GM21717 (cell line): ENCODE data around the gene RYR2.

ENCODE experiments used
- ATAC-seq: cut with Tn5 transposase; IDR thresholded peaks from one replicate; pipeline ENCODE4 v1.9.1; 2021; ENCODE audit warnings: mild to moderate bottlenecking, moderate library complexity; ENCODE audit not compliant: unreplicated experiment

RYR2 gene

DNA sequence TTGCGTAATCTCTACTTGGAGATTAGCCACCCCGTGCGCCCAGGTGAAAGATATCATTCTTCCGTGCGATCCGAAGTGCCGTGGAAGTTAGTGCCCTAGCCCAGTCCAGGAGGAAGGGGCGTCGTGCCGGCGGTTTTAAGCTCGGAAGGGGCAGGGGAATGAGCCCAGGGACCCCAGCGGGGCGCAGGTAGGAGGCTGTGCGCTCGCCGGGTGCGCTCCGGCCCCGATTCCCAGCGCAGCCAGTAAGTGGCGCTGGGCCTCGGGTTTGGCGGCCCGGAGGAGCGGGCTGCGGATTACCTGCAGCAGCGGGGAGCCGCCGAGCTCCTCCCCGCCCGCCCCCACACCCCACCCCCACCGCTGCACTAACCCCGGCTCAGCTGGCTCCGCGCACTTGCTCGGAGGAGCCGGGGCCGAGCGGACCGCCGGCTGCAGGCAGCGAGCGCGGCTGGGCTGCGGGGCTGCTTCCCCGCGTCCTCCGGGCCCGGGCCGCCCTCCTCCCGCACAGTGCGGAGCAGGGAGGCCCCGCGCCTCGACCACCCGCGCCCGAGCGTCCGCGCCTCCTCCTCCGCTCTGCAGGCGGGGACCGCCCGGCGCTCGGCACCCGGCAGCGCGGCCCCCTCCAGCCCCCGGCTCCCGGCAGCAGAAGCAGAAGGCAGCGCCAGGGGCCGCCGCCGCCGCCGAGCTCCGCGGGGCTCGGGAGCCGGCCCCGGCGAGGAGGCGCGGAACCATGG, at the start of gene RYR2:
RYR2 (plus strand) TSS at position 390 of the 731 bp plus-strand sequence; CDS start at position 728, 338 bp downstream.
- ATAC-seq: no peak

DNA sequence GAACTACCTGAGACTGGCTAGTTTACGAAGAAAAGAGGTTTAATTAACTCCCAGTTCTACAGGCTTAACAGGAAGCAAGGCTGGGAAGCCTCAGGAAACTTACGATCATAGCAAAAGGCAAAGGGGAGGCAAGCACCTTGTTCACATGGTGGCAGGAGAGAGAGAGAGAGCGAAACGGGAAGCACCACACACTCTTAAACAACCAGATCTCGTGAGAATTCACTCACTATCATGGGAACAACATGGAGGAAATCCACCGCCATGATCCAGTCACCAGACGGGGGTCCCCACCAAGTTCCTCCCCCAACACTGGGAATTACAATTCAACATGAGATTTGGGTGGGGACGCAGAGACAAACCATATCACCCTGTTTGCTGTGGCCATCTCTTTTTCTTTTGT, 49.5 kb upstream of the RYR2 start:
- no peak for ATAC-seq

- no peak for ATAC-seq
Measured at GRCh38 chr1:236994450-236994849, 47.5 kb upstream of the RYR2 start.

DNA sequence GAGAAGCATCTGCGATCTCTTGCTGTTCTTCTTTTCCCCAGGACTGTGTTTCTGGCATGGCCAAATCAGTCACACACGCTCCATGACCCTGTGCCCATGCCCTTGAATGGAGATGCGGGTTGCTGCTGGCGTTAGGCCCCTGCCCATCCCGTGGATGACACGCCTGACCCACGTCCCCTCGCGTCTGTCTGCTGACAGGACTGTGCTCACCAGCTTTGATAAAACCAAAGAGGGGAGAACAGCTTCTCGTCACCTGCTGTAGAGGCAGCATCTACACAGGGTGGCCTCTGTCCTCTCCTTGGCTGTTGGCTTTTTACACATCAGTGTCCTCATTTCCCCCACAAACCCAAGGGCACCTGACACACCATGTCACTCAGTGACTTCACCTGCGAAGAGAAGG, 44.6 kb upstream of the RYR2 start:
- ATAC-seq: no peak

- ATAC-seq: no peak
Measured at GRCh38 chr1:236997882-236998281, 44.1 kb upstream of the RYR2 start.

DNA sequence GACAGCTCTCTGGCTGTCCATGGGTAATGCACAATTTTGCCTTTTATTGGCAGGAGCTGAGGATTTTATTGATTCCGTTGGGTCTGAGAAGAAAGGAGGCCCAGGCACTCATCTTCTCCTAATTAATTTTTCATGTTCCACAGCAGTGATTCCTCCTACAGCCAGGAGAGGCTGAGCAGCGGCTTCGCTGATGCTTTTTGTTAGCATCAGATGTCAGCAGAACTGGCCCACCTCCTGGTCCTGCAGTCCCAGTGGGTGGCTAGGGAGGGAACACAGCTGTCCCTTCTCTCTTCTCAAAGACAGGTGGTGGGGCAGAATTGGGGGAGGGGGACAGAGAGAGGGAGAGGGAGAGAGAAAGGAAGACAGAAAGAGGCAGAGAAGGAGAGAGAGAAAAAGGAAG, 43.4 kb upstream of the RYR2 start:
- ATAC-seq: no peak

DNA sequence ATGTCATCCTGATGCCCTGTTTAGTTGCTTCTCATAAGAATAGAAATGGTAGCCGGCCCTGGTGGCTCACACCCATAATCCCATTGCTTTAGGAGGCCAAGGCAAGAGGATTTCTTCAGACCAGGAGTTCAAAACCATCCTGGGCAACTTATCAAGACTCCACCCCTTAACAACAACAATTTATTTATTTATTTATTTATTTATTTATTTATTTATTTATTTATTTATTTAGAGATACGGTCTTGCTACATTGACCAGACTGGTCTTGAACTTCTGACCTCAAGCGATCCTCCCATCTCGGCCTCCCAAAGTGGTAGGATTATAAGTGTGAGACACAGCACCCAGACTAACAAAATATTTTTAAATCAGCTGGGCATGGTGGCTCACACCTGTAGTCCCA, 41.8 kb upstream of the RYR2 start:
- no peak for ATAC-seq

DNA sequence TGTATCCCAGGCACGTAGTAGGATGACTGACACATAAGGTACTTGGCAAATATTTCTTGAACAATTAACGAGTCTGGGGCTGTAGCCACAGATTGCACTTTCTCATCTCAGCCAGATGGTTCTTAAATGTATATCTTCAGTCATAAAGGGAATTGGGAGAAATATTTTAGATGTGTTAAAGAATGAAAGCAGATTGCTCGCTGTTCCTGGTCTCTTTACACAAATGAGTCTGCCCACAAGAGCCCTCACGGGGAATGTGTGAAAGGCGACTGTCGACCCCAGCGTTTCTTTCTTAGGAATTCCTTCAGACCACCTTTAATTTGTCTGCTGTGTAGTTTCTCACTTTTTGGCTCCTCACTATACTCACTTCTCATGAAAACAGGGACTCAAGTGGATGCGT, 38.5 kb upstream of the RYR2 start:
- no peak for ATAC-seq

DNA sequence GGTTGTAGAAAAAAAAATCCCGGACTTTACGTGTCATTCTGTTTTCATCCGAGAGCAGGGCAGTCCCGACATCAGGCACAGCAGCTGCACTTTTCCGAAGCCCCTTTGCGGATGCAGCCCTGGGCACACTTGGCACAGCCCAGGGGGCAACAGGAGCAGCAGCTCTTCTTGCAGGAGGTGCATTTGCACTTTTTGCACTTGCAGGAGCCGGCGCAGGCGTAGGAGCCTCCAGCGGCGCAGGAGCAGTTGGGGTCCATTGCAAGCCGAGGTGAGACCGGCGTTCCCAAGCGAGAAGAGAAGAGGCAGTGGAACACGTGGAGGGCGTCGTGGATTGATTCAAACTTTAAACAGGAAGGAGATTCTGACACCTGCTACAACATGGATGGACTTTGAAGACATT, 37.9 kb upstream of the RYR2 start, which contains the start of gene MT1HL1:
MT1HL1 (minus strand) TSS at position 326 of the 400 bp plus-strand sequence; CDS start at position 257, 69 bp downstream.
- no peak for ATAC-seq

DNA sequence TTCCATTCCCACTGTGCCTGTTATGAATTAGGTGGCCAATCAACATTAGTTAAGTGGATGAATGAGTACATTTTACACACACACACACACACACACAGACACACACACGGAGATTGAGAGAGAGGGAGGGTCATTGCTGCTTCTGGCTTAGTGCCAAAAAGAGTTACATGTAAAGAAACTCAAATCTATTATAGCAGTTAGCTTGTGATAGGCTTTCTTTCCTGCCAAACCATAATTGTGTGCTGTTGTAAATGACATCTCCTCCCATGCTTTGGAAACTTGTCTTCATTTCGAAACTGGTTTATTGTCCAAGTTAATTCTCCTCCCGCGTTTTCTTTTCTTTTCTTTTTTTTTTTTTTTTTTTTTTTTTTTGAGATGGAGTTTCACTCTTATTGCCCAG, 36.3 kb upstream of the RYR2 start:
- ATAC-seq: no peak

- ATAC-seq: no peak
Measured at GRCh38 chr1:237007147-237007881, 34.7 kb upstream of the RYR2 start.

DNA sequence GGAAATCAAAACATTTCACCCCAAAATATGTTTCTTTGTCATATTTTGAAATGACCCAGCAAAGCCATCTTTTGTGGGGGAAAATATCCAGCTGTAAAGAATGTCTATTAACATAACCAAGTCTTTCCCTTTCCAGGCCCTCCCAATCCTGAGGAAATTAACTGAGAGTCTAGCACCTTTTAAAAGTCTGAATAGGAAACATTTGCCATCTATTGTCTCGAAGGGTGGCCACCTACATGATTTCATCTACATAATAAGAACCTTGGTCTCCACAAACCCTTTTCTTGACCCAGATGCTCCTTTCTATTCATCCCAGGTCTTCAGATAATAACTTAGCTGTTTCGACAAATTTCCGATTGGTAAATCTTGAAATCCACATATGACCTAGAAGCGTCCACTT, 32.4 kb upstream of the RYR2 start:
- ATAC-seq: no peak

DNA sequence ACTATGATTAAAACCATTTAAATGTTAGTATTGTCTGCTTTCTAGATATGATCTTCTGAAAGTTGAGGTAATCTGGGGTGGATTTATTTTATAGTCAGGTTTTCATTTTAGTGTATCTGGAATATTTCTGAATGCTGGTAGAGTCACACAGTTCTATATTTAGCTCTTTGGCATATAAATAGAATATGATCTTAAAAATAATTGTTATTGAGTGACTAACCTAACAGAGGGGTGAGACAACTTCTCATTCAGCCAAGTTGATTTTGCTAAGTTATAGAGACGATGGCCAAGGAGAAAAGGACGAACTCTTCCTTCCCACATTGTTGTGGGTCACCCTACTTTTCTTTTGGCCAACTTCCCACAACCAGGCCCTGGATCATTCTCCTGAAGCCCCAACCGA, 30.6 kb upstream of the RYR2 start:
- ATAC-seq: no peak

GRCh38 chr1:237012361-237012760, 29.6 kb upstream of the RYR2 start:
- ATAC-seq: no peak

DNA sequence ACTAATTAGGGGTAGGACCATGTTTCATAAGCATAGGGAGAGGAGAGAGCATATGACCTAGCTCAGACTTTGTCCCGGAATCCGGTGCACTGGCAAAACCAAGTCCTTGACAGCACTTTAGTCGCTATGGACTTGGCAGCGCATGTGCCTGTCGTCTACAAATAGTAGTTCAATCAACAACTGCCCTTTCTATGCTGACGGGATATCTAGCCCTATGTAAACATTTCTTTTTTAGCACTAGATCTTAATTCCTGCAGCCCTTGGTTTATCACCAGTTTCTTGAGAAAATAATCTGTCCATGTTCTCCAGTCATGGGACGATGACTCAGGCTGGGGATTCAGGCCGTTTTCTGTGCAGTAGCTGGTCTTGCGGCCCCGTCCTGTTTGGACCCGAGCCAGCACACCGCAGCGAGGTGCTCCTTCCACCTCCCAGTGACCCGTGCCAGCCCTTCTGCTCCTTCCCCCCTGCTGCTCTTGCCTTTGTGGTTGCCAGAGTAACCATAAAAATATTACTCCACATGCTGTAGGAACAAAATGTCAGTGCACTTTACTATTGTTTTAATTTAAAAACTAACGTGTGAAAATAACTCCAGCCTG, 29.1 kb upstream of the RYR2 start:
- ATAC-seq: no peak

DNA sequence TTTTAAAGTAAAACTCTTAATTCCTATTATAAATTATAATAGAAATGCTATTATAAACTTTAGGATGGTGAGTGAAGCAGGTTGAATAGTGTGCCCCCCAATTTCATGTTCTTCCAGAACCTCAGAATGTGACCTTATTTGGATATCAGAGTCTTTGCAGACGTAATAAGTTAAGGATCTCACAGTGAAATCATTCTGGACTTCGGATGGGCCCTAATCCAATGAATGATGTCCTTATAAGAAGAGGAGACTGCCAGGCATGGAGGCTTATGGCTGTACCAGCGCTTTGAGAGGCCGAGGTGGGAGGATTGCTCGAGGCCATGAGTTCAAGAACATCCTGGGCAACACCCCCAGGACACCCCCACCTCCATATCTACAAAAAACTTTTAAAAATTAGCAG, 28.4 kb upstream of the RYR2 start:
- ATAC-seq: no peak

GRCh38 chr1:237016626-237017025, 25.4 kb upstream of the RYR2 start:
- ATAC-seq: no peak

DNA sequence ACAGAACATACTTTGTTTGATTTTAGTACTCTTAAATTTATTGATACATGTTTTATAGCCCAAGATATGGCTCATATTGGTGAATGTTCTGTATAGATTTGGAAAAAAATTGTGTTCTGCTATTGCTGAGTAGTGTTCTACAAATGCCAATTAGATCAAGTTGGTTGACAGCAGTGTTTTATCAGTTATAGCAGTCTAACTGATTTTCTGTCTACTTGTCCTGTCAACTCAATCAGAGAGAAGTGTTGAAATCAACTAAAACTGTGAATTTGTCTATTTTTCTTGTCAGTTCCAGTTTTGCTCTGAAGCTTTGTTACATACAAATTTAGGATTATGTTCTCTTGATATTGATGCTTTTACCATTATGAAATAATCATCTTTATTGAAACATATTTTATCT, 23.1 kb upstream of the RYR2 start:
- ATAC-seq: no peak

GRCh38 chr1:237025358-237026074, 16.5 kb upstream of the RYR2 start:
- no peak for ATAC-seq

DNA sequence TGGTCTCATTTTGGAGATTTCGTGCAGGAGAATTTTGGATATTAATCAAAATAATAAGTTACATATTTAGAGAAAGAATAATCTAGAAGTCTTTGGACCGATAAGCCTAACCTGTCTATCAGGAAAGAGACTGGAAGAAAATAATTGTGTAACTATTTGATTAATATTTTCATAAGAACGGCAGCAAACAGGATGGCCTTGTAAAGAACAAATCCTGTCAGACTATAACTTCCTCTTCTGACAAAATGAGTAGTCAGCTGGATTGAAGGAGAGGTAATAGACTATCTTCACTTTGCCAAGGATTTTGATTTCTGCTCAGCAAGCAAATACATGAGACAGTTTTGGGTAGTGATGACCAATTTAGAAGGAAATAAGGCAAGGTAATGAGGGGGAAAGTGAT, 12.7 kb upstream of the RYR2 start:
- ATAC-seq: no peak

DNA sequence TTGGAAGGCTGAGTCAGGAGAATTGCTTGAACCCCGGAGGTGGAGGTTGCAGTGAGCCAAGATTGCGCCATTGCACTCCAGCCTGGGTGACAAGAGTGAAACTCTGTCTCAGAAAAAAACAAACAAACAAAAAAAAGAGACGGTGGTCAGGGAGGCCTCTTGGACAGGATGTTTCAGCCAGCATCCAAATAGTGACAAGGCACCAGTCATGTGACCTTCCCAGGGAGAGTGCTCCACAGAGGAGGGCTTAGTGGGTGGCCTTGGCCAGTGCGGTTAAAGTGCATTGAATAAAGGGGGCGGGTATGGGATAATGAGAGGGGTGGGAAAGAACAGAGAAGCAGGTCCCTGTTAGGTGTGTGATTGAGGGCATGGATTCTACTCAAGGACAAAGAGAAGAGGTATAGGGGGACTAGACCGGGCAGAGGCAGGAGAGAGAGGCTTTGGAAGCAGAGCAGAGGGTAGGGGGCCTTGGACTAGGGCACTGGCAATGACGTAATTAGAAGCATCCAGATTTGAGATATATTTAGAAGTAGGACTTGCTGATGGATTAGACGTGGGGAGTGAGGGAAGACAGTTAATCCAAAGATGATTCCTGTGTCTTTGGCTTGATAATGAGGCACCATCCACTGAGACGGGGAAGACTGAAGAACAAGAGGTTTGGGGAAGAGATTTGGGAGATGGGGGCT, 12.0 kb upstream of the RYR2 start:
- ATAC-seq: no peak
